Central memory CD4-positive, alpha-beta T cell (primary cell): ENCODE measurements around the gene FSIP1.
A peak's percentile ranks its signal among the peaks of the same experiment; 100 is the strongest.
"Not testable (repeated sequence)": the region's sequence is repeated elsewhere in the genome, so short reads cannot be mapped to it uniquely, and the experiment has no call there.

Experiments
- DNase-seq: peaks from one replicate; pipeline ENCODE4 v3.0.0; 2022
- total RNA-seq, 3 experiments: gene quantifications; one replicate each; lab custom pipeline; 2026; lab: John Stamatoyannopoulos, UW

Gene FSIP1
- 0.19 to 1.7 (median 0.63) reads per million in 3 experiments for total RNA-seq

DNA sequence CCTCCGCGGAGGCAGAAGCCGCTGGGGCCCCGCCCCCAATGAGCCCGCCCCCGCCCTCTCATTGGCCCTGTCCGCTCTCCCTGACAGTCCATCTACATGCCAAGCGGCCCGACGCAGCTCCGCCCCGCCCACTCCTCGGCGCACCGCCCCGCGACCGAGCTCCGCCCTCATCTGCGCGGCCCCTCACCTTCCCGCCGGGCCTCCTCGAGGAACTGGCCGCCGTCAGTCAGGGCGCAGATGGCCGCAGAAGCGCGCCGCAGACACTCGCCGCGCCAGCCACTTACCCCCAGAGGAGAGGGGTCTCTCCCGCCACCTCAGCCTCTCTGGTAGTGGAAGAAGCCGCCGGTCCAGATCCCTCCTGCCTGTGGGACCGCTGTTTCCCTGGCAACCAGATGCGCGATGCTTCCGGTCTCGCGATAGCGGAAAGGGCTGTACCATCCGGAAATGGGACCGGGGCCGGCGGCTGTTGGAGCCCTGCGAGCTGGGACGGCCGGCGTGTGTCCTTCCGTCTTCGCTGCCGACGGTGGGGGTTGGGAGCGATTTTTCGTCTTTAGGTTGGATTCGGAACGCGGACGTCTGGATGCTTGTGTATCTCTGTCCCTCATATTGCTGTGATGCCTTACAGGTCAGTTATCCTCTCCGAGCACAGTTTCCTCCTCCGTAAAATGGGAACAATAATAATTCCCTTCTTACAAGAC lies at the start of gene FSIP1:
Gene FSIP1 (minus strand): TSS at position 401 of the 698 bp plus-strand sequence. CDS start 6,317 bp downstream, outside the sequence.
- peak; percentile 95 for DNase-seq

DNA sequence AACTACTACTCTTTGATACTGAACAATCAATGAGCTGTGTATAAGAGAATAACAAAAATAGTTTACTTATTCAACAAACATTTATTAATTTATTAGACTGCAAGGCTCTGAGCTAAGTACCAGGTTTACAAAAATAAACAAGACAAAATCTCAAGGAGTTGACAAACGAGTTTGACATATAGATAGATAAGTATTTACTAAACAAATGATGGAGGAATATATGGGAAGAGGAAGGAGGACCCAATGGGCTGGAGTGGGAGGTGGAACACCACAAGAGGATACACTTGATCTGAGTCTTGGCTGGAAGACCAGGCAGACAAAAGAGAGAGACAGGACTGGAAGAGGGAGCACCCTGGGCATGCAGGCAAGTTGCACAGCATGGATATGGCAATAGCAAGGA lies 47.5 kb upstream of the FSIP1 start:
- no peak for DNase-seq

DNA sequence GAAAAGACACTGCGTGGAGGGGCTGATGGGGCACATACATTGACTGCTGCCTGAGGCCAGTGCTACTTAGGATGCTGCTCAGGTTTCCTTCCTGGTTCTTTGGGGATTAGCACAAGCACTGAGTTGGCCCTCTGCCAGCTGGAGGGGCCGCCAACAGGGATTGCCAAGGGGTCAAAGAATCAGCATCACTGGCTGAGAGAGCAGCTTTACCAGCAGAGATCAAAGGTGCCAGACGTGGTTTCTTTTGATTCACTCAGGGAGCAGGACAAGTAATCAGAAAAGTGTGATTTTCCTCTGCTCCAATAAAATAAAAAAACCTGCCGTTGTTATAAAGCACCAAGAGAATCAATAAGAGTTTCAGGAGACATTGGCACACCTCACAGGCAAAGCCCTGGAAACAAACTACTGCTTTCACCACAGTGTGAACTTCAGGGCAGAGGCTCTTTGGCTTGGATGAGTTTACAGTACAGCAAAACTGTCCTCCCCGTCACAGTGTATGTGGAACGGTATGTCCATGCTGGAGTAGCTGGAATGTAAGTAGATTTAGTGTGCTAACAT lies 45.8 kb upstream of the FSIP1 start:
- DNase-seq, result no peak

DNA sequence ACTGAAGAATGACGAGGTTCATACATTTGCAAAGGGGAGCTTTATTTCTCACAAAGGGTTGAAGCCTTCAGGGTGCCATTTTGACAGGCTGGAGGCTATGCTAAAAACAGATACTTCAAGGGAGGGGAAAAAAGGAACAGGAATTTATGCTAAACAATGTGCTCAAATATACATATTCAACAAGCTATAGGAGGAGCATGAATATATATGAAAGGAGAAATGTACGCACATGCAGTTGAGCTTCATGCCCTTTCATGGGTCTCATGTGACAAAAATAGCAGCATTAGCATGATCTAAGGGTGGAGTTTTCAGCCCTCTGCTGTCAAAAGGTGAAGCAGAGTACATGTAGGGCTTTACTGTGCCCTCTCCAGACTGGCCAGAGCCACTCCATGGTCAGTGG lies 44.3 kb upstream of the FSIP1 start:
- DNase-seq, result no peak

DNA sequence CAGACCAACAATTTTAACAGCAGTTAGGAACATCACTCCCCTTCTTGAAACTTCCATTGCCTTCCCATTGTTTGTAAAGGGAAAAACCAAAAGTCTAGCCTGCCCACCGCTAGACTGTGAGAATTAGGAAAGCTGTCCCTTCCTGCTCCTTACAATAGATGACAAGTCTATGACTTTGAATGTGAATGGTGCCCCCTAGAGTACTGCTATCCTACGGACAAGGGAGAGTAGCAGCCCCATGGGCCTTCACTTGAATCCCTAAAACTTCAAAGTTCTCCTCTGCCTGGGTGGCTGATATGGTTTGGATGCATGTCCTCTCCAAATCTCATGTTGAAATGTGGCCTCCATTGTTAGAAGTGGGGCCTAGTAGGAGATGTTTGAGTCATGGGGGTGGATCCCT lies 41.0 kb upstream of the FSIP1 start:
- DNase-seq, result no peak

DNA sequence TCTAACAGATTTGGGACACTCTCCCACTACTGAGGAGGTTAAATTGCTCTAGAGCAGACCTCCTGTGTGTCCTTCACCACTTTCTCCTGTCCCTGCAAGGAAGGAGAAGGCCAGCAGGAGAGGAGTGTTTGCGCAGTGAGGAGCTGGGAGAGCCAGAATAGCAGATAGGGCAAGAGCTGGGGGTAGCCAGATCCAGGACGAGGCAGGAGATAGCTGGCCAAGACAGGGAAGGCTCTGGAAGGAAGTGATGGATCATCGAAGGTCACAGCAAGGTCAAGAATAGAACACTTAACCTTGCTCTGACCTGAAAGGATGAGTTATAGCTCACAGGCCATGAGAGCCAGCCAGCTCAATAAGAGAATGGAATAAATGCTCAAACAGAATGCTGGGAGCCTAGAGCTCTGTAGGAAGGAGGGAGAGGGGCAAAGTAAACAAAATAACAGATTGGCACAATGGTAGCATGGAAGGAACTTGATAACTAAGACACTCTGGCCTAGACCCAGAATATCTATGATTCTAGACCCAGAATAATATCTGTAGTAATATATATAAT lies 37.5 kb upstream of the FSIP1 start:
- DNase-seq, result no peak

DNA sequence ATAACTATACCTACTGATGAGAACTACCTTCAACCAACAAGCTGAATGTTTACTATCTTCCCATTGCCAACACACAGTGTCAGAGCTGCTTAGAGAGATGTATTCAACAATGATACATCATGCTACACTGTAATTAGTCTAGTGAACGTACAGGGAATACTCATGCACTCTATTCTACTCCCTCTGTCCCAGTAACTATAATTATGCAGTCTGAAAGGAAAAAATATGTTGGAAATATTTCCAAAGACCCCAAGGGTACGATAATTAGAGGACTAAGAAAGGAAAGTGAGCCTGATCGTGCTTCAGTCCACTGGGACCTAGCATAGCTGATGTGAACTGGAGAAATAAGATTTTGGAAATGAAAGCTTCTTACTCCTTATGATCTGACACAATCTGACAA lies 36.9 kb upstream of the FSIP1 start:
- no peak for DNase-seq

DNA sequence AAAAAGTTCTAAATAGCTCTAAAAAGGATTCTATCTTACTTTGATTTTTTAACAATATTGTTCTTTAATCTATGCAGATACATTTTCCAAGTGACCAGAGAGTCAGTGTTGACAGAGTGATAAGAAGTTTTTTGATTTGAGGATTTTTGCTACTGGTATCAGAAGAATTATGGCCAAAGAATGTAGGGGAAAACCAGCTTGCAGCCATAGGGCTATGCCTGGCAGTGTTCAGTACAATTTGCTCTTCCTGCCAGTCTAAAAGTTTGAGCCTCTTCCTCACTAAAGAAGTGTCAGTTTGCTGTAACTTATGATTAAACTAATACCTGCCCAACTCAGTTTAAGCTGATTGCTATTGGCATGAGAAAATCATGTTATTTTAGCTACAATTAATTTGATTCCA lies 35.3 kb upstream of the FSIP1 start:
- DNase-seq, result no peak

DNA sequence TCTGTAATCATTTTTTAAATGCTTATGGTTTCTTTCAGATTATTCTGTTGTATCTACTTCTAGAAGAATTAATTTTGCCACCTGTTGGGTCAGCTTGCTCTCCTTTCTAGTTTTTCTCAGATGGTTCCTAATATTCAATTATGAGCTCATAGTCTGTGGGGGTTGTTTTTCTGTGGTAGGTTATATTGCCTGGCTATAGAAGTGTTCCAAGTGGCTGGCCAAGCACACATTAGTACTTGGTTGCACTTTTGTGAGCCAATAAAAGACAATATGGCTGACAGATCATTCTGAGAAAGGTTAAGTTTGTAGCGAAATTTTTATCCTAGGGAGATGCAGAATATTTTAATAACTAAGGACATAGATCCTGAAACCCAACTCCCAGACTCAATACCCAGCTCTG lies 31.8 kb upstream of the FSIP1 start:
- DNase-seq, result no peak

DNA sequence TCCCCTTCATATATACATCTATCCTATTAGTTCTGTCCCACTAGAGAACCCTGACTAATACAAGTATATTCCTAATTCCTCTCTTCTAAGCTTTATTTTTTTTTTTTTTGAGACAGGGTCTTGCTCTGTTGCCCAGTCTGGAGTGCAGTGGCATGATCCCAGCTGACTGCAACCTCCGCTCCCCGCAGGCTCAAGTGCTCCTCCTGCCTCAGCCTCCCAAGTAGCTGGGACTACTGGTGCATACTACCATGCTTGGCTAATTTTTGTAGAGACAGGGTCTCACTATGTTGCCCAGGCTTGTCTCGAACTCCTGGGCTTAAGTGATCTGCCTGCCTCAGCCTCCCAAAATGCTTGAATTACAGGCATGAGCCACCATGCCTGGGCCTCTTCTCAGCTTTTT lies 30.0 kb upstream of the FSIP1 start:
- not testable (repeated sequence) for DNase-seq

DNA sequence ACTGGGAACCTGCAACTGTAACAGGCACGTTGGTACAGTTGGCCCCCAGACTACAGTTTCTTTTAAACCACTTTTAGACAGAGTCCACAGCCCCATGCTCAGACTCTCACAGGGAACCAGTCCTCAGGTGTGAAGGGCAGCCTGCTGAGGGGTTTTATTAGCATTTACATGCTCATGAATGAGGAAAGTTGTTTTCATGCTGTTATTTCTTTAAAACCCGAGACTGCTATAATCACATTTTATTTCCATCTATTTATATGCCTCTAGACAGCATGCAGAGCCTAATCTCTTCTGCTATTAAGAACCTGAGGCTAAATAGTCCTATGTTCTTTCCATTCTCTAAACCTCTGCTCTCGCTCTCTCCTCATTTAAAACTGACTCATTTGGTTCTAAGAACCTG lies 26.3 kb upstream of the FSIP1 start:
- DNase-seq, result no peak

DNA sequence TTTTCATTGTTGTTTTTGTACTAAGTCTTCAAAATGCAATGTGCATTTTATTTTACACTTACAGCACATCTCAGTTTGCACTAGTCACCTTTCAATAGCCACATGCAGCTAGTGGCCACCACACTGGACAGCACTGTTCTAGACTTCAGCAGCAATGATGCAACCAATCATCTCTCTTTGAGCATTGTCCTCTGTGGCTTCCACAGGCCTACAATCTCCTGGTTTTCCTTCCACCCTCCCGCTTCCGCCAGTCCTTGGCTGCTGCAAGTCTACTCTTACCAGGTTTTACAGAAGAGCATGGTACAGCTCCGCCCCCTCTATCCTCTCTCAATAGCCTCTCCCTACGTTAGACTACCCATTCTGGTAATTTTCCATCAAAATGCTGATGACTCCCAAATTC lies 25.1 kb upstream of the FSIP1 start:
- no peak for DNase-seq

DNA sequence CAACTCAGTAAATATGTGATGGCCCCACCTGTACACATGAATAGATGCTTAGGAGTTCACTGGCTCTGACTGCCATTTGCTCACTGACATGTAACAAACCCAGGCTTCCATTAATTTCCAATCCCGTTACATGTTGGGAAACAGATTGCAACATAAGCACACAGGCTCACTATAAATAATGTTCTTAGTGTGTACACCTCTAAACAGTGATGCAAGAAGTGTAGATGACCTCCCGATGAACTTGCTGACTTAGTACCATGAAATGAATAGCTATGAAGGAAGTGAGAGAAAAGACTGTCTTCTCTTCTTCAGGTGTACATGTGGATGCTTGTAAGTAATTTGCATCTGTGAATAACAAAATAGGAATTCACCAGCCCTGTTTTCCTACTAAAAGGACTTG lies 21.4 kb upstream of the FSIP1 start:
- DNase-seq, result no peak

DNA sequence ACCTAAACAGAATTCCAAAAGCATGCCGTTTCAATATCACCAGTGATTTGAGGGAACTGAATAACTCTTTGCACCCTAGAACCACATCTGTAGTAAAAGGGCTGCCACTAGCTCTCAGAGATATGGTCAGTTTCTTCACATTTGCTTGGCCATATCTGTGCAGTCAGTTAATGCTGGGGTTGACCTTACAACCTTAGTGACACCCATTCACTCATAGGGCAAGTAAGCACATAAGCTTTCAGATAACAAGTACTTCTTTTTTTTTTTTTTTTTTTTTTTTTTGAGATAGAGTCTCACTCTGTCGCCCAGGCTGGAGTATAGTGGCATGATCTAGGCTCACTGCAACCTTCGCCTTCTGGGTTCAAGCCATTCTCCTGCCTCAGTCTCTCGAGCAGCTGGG lies 20.4 kb upstream of the FSIP1 start:
- DNase-seq, result no peak

DNA sequence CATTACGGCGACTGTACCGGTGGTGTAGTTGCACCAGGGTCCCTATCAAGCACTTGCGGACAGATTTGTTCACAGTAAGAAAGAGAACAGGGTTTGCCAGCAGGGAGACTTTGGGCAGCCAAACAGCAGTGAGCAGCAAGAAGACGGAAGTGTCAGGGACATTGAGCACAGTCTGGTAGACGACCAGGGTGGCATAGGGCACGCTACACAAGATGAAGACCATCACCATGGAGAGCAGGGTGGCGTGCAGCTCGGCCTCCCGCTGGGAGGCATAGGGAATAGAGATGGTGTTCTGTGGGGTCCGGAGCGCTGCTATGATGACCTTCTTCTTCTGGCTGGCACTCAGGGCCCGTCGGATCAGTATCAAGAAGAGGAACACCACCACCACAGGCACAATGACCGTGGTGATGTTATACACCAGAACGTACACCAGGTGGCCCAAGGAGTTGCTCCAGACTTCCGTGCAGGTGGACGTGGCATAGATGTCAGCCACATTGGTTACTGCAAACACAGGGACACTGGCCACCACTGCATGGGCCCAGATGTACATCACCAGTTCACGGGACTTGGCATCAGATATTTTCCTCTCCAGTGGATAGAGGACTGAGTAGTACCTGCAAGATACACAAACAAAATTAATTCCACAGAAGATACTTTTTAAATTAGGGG lies 19.1 kb upstream of the FSIP1 start:
- DNase-seq, result no peak

DNA sequence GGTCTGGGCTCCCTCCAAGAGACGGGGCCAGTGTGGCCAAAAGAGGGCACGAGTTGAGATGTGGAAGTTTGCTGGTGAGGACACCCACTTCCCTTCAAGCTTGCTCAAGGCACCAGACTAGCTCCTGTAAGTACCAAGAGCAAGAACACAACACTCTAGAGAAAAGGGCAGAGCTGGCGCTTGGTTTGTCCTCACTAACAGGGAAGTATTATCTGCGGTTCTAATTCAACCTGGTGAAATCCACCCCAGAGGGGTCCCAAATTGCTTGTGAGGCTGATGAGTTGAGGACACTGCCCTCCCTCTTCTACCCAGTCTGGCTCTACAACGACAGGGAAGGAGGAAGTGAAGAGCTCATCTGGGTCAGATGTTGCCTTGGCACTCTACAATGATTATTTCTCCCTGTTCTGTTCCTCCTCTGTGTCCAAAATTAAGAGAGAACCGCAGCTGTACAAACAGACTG lies 16.9 kb upstream of the FSIP1 start:
- no peak for DNase-seq

DNA sequence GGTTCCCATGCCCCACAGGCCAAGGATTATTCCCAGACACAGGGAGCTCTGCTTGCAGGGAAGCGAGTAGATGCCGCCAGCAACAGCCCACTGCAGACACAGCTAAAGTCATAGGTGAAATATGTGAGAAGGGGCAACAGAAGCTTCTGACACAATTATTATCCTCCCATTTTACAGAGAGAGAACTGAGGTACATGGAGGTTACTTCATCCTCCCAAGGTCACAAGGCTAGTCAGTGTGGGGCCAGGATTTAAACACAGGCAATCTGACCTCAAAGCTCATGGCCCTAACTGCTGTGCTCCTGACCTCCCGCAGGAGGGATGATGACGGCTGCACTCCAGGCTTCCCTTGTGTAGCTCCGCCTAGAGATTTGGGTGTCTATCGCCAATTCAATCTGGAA lies 15.7 kb upstream of the FSIP1 start:
- no peak for DNase-seq

DNA sequence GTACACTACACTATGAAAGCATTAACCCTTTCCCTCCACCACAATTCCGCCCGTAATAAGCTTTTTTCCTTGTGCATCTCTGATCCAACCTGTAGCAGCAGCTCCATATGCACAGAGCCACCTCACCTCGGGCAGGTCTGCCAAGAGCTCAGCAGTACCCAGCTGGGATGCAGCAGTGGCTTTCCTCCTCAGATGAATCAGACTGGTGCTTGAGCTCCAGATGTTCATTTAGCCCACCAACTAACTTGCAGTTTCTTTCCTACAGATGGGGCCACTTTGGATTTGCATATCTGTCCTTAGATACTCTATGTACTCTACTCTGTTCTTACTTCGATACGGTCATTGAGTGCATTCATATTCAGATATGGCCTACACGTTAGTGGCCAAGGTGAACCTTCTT lies 14.8 kb upstream of the FSIP1 start:
- DNase-seq, result no peak

DNA sequence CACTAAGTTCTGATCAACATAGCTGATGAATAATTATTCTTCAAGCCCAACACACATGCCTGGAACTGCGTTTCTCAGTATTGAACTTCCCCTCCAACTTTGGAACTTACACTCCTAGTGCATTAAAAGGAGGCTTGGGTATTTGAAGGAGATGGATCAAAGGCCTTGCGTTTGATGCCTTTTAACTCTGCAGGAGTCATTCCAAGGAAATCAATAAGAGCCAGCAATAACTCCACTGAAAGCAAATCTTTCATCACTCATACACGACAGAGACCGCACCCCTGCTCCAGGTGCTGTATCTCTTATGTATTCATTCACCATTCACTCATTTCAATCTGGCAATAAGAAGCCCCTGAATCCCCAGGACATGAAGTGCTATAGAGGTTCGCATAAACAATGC lies 14.0 kb upstream of the FSIP1 start:
- DNase-seq, result no peak

DNA sequence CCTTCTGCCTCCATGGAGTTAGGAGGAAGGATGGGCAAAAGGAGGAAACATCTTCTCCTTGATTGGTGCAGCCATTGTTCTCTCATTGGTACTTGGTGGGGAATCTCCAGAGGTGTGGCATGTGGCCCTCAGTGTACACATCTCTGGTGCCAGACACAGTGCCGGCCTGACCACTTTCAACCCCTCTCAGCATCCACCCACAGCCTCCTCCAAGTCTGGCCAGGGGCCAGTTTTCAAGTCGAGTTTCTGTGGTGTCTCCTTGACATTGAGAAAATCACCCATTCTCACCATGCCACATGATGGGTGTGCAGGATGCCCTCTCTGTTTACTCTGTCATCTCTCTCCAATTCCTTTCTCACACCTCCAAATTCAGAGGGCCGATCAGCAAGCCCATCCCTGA lies 12.8 kb upstream of the FSIP1 start:
- DNase-seq, result no peak

DNA sequence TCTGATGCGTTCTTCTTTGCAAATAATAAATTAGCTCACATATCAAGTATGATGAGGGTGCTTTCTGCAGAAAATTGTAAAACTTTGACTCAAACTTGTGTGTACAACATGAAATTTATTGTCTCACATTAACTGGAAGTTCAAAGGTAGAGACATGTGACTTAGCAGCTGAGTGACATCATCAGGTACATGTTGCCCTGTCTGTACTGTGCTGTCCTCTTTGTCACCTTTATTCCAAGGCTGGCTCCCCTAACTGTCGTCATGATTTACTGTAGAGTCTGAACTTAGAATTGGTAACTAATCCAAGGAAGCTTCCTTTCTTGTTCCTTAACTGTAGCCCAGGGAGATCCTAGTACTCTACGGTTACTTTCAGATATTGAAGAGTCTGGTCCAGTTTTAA lies 12.3 kb upstream of the FSIP1 start:
- no peak for DNase-seq

DNA sequence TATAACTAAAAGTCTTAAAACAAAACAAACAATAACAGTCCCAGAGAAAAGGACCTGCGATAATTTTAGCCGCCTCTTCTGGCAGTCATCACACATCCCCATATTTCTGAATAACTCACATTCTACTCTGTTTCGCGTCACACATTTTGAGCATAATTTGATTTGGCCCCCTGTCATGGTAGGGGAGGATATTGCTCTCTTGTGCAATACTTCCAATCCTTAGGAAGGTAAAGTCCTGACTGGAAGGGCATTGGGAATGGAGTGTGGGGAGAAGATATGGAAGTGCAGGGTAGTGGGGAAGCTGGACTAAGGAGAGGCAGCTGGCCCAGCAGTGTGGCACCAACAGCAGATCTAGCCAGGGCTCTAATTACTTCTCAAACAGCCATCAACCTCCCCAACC lies 11.3 kb upstream of the FSIP1 start:
- DNase-seq, result no peak

DNA sequence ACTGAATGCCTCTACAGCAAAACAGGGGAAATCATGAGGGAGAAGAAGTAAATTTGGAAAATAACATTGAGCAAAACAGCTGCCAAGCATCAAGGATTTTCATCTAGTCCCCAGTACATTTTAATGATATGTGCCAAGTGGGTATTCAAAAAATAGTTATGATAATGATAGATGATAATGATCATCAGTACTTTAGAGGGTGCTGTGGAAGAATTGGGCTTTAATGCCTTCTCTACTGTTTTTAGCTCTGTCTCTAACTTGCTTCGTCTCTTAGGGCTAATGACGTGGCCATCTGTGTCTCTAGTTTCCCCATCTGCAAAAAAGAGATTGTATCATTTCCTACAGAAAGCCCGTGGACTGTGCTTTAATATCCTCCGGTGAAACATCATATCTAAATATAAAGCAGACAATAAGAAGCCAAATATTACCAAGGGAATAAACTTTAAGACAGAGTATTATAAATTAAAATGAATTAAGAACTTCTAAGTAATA lies 10.2 kb upstream of the FSIP1 start:
- DNase-seq, result no peak
